ENCODE results near the gene OR6N1. TPM values are rescaled to one million over a fixed set of nuclear protein-coding genes. Genes with fewer than 3 reads are reported as not detected.

Gene OR6N1, protein sequence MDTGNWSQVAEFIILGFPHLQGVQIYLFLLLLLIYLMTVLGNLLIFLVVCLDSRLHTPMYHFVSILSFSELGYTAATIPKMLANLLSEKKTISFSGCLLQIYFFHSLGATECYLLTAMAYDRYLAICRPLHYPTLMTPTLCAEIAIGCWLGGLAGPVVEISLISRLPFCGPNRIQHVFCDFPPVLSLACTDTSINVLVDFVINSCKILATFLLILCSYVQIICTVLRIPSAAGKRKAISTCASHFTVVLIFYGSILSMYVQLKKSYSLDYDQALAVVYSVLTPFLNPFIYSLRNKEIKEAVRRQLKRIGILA
- not detected in 2 replicates for total RNA-seq

DNA sequence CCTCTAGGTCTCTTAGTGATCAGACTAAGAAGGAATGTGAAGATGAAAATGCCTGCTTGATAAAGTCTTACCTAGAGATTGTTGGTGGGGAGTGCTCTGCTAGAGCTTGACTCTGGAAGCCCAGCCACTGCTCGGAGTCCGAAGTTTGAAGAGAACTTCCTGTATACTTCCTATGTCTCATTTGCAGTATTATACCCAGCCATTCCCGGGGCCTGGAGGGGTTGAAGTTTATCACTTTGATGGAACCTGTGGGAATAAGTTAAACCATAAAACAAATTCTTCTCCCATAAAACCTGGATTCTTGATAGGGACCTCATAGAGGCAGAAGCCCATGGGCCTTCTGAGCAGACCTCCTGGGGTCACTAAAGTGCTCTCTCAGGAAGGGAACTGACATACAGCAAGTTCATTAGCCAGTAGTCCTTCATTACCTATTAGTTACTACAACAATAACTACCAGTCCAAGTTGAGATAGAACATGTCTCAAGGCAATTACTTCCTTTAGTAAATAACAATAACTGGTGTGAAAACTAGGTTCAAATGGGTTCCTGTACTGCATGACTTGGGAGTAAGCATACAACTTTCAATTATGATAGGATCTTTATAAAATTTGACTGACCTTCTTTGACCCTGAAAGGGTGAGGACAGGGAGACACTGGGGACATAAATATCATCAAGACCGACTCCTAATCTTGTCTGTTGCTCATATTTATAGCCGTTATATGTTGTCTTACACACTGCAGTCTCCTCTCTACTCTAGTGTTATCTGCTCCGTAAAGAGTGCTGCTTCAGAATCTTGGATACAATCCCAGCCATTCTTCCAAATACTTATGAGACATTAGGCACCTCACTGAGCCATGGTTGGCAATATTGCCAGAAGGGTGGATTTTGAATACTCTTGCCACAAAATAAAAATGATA lies at the start of gene OR6N1:
Gene OR6N1 (minus strand): TSS at position 246 of the 917 bp plus-strand sequence. CDS start 5,513 bp downstream, outside the sequence.

DNA sequence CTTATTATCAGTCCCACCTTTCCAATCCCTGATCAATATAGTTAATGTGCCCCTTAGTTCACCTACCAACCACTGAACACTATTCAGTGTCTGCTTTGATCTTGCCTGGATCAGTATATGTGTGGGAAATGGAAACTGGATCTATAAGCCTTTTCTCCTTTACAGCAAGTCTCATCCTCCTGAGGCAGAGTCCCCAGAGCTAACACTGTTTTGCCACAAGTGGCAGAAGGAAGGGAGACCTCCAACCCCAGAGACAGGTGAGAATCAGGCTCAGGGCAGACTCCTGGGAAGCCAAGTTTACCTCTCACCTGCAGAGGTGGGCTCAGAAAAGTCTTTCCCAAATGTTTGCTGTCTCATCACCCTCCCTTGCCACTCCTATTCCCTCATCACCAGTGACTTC lies 9.1 kb upstream of the OR6N1 start, which contains the start of gene OR6N2:
Gene OR6N2 (minus strand): TSS at position 101 of the 400 bp plus-strand sequence. CDS start 3,569 bp downstream, outside the sequence.

DNA sequence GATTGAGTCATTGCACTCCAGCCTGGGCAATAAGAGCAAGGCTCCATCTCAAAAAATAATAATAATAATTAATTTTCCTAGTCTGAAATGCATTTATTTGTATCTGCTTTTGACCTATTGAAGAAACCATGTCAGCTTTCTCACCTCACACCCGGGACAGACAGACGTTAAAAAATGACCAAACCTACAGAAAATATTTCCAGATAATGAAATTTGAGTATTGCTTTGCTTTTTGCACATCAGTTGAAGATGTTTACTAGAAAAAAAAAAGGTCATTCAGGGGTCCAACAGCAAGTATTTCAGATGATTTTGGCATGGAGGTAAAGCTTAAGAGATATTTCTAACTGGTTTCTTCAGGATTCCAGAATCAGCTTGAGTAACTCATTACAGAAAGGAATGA lies 17.6 kb downstream of the OR6N1 start, which contains the start of gene OR6K6:
Gene OR6K6 (plus strand): TSS at position 301 of the 400 bp plus-strand sequence. CDS start 168 bp downstream, outside the sequence.

DNA sequence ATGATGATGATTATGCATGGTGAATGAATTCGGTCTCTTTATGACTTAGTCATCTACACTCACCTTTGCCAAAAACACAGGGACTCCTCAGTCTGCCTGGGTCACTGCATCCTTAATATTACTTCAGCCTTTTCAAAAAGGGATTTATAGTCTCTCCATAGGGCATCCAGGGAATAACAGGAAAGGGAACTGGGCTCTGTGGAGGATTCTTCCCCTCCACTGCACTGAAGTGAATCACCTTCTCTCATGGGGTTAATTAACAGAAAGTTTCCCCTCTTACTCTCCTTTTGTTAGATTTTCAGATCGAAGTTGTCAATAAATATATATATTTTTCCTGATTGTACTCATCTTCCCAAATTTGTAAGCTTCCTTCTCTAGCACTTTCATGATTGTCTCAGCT lies 51.4 kb downstream of the OR6N1 start, which contains the start of gene OR6K3:
Gene OR6K3 (minus strand): TSS at position 101 of the 400 bp plus-strand sequence. CDS start 2,605 bp downstream, outside the sequence.

Other genes starting within 250 kb of the OR6N1 start
- not detected in 2 replicates for gene OR6Y1, start 217.8 kb downstream of the OR6N1 start, total RNA-seq
- not detected in 2 replicates for gene OR6P1, start 201.6 kb downstream of the OR6N1 start, total RNA-seq
- not detected in 2 replicates for gene OR10X1, start 192.3 kb downstream of the OR6N1 start, total RNA-seq
- not detected in 2 replicates for gene OR10Z1, start 166.9 kb downstream of the OR6N1 start, total RNA-seq
- under 0.01 and 0.12 TPM in 2 replicates for gene SPTA1, start 85.5 kb downstream of the OR6N1 start, total RNA-seq
- gene OR6K2, start 71.5 kb downstream of the OR6N1 start, total RNA-seq, result not detected in 2 replicates
- not detected in 2 replicates for gene OR6K3, start 51.5 kb downstream of the OR6N1 start, total RNA-seq
- gene OR6K6, start 17.5 kb downstream of the OR6N1 start, total RNA-seq, result not detected in 2 replicates
- gene OR6N2, start 9.0 kb upstream of the OR6N1 start, total RNA-seq, result not detected in 2 replicates
- not detected in 2 replicates for gene MNDA, start 59.2 kb upstream of the OR6N1 start, total RNA-seq
- gene PYHIN1, start 159.4 kb upstream of the OR6N1 start, total RNA-seq, result not detected in 2 replicates
- gene IFI16, start 237.7 kb upstream of the OR6N1 start, total RNA-seq, result 88.3 and 98.1 TPM in 2 replicates